HEK293 (cell line): ENCODE data around the gene CCNL1.

Experiments used
- CTCF ChIA-PET: fragments of 350-600 bp; formaldehyde crosslinking; extraction: SDS; loops from one replicate; lab custom pipeline; 2021; ENCODE audit warnings: antibody characterized with exemption; lab: Yijun Ruan, JAX
- POLR2A ChIA-PET: fragments of 300-600 bp; formaldehyde crosslinking; extraction: SDS; loops from one replicate; lab custom pipeline; 2020; ENCODE audit warnings: antibody characterized with exemption, inconsistent platforms; lab: Yijun Ruan, JAX
- H3K27ac ChIP-seq: fragments of 200-500 bp; sonication (Bioruptor generic); 2 replicates; pipeline ENCODE4 v1.5.1; 2014; ENCODE audit warnings: low read depth, low read length, control low read depth, inconsistent platforms; ENCODE audit errors: extremely low read depth
- H3K36me3 ChIP-seq, 2 experiments: fragments of 200-500 bp in 1 of 2; sonication (Bioruptor generic) in 1 of 2; 1 replicate in 1 of 2; 2 replicates in 1 of 2; pipeline ENCODE4 v1.5.1; 2014 to 2017; ENCODE audit warnings: inconsistent platforms in 2 of 2, low read length in 2 of 2; ENCODE audit not compliant: control insufficient read depth in 2 of 2, insufficient read depth in 1 of 2
- H3K4me1 ChIP-seq: fragments of 200-500 bp; sonication (Bioruptor generic); 2 replicates; pipeline ENCODE4 v1.5.1; 2014; ENCODE audit warnings: mild to moderate bottlenecking, low read length, inconsistent platforms; ENCODE audit not compliant: control insufficient read depth, insufficient read depth
- H3K4me3 ChIP-seq: 2 replicates; pipeline ENCODE4 v1.5.1; 2011; ENCODE audit warnings: low read depth, mild to moderate bottlenecking, control low read depth, low read length, moderate library complexity
- H3K9me3 ChIP-seq: fragments of 200-500 bp; sonication (Bioruptor generic); 2 replicates; pipeline ENCODE4 v1.5.1; 2014; ENCODE audit warnings: low read depth, low read length, inconsistent platforms; ENCODE audit not compliant: control insufficient read depth, insufficient read depth
- CTCF ChIP-seq: fragments of 450-650 bp; formaldehyde crosslinking; IDR thresholded peaks from 2 replicates; pipeline ENCODE4 v1.5.1; 2016; ENCODE audit warnings: missing biosample characterization, missing genetic modification characterization
- GLIS1 ChIP-seq: fragments of 450-650 bp; formaldehyde crosslinking; IDR thresholded peaks from 2 replicates; pipeline ENCODE4 v1.5.1; 2016; ENCODE audit warnings: missing biosample characterization, missing genetic modification characterization
- GLIS2 ChIP-seq: fragments of 450-650 bp; formaldehyde crosslinking; IDR thresholded peaks from 2 replicates; pipeline ENCODE4 v1.5.1; 2016; ENCODE audit warnings: missing biosample characterization, missing genetic modification characterization
- HIC1 ChIP-seq: fragments of 450-650 bp; formaldehyde crosslinking; IDR thresholded peaks from 2 replicates; pipeline ENCODE4 v1.5.1; 2016; ENCODE audit warnings: missing biosample characterization, missing genetic modification characterization
- IKZF3 ChIP-seq: fragments of 450-650 bp; IDR thresholded peaks from 2 replicates; pipeline ENCODE4 v1.5.0; 2018; ENCODE audit warnings: missing biosample characterization, mild to moderate bottlenecking, missing genetic modification characterization, moderate library complexity
- KLF1 ChIP-seq: fragments of 450-650 bp; formaldehyde crosslinking; IDR thresholded peaks from 2 replicates; pipeline ENCODE4 v1.5.1; 2016; ENCODE audit warnings: missing biosample characterization, missing genetic modification characterization
- OSR2 ChIP-seq: fragments of 450-650 bp; formaldehyde crosslinking; IDR thresholded peaks from 2 replicates; pipeline ENCODE4 v1.5.1; 2016; ENCODE audit warnings: missing biosample characterization, missing genetic modification characterization
- PATZ1 ChIP-seq: fragments of 450-650 bp; formaldehyde crosslinking; IDR thresholded peaks from 2 replicates; pipeline ENCODE4 v1.5.1; 2016; ENCODE audit warnings: missing biosample characterization, missing genetic modification characterization
- SCRT2 ChIP-seq: fragments of 450-650 bp; formaldehyde crosslinking; IDR thresholded peaks from 2 replicates; pipeline ENCODE4 v1.5.1; 2016; ENCODE audit warnings: missing biosample characterization, missing genetic modification characterization
- SP7 ChIP-seq: fragments of 450-650 bp; formaldehyde crosslinking; IDR thresholded peaks from 2 replicates; pipeline ENCODE4 v1.5.1; 2016; ENCODE audit warnings: missing biosample characterization, missing genetic modification characterization
- WT1 ChIP-seq: fragments of 450-650 bp; formaldehyde crosslinking; IDR thresholded peaks from 2 replicates; pipeline ENCODE4 v1.5.1; 2016; ENCODE audit warnings: missing biosample characterization, missing genetic modification characterization
- ZBTB17 ChIP-seq: fragments of 450-650 bp; formaldehyde crosslinking; IDR thresholded peaks from 2 replicates; pipeline ENCODE4 v1.5.1; 2016; ENCODE audit warnings: missing biosample characterization, missing genetic modification characterization
- ZBTB21 ChIP-seq: fragments of 450-650 bp; formaldehyde crosslinking; IDR thresholded peaks from 2 replicates; pipeline ENCODE4 v1.5.1; 2017; ENCODE audit warnings: missing biosample characterization, missing genetic modification characterization
- ZBTB8A ChIP-seq: fragments of 450-650 bp; formaldehyde crosslinking; IDR thresholded peaks from 2 replicates; pipeline ENCODE4 v1.5.1; 2016; ENCODE audit warnings: missing biosample characterization, missing genetic modification characterization
- ZFP37 ChIP-seq: fragments of 450-650 bp; formaldehyde crosslinking; IDR thresholded peaks from 2 replicates; pipeline ENCODE4 v1.5.1; 2016; ENCODE audit warnings: missing biosample characterization, missing genetic modification characterization
- ZIC2 ChIP-seq: fragments of 450-650 bp; formaldehyde crosslinking; IDR thresholded peaks from 2 replicates; pipeline ENCODE4 v1.5.1; 2016; ENCODE audit warnings: missing biosample characterization, missing genetic modification characterization
- ZNF121 ChIP-seq: fragments of 450-650 bp; formaldehyde crosslinking; IDR thresholded peaks from 2 replicates; pipeline ENCODE4 v1.5.1; 2016; ENCODE audit warnings: missing biosample characterization, missing genetic modification characterization
- ZNF146 ChIP-seq: fragments of 450-650 bp; formaldehyde crosslinking; IDR thresholded peaks from 2 replicates; pipeline ENCODE4 v1.5.1; 2016; ENCODE audit warnings: missing biosample characterization, missing genetic modification characterization
- ZNF394 ChIP-seq: fragments of 450-650 bp; formaldehyde crosslinking; IDR thresholded peaks from 2 replicates; pipeline ENCODE4 v1.5.1; 2016; ENCODE audit warnings: missing biosample characterization, missing genetic modification characterization, mild to moderate bottlenecking, moderate library complexity, borderline replicate concordance
- ZNF423 ChIP-seq: fragments of 450-650 bp; formaldehyde crosslinking; IDR thresholded peaks from 2 replicates; pipeline ENCODE4 v1.5.1; 2016; ENCODE audit warnings: missing biosample characterization, missing genetic modification characterization
- ZNF521 ChIP-seq: fragments of 450-650 bp; formaldehyde crosslinking; IDR thresholded peaks from 2 replicates; pipeline ENCODE4 v1.5.1; 2017; ENCODE audit warnings: missing biosample characterization, mild to moderate bottlenecking, missing genetic modification characterization
- ZNF596 ChIP-seq: fragments of 450-650 bp; IDR thresholded peaks from 2 replicates; pipeline ENCODE4 v1.5.0; 2018; ENCODE audit warnings: missing biosample characterization, mild to moderate bottlenecking, missing genetic modification characterization, moderate library complexity
- ZNF654 ChIP-seq: fragments of 450-650 bp; formaldehyde crosslinking; IDR thresholded peaks from 2 replicates; pipeline ENCODE4 v1.5.1; 2016; ENCODE audit warnings: low read depth, missing biosample characterization, missing genetic modification characterization
- ZNF660 ChIP-seq: fragments of 450-650 bp; IDR thresholded peaks from 2 replicates; pipeline ENCODE4 v1.5.1; 2018; ENCODE audit warnings: missing biosample characterization, mild to moderate bottlenecking, missing genetic modification characterization
- ZNF664 ChIP-seq: fragments of 450-650 bp; formaldehyde crosslinking; IDR thresholded peaks from 2 replicates; pipeline ENCODE4 v1.5.1; 2016; ENCODE audit warnings: missing biosample characterization, missing genetic modification characterization
- TF ChIP-seq, protein P1 (sequence below): fragments of 450-650 bp; formaldehyde crosslinking; IDR thresholded peaks from 2 replicates; pipeline ENCODE4 v1.5.1; 2016; ENCODE audit warnings: missing biosample characterization, missing genetic modification characterization
- TF ChIP-seq, protein P2 (sequence below): fragments of 450-650 bp; formaldehyde crosslinking; IDR thresholded peaks from 2 replicates; pipeline ENCODE4 v1.5.1; 2016; ENCODE audit warnings: missing biosample characterization, missing genetic modification characterization
- TF ChIP-seq, protein P3 (sequence below): fragments of 450-650 bp; formaldehyde crosslinking; IDR thresholded peaks from 2 replicates; pipeline ENCODE4 v1.5.1; 2016; ENCODE audit warnings: missing biosample characterization, missing genetic modification characterization

Gene CCNL1

GRCh38 chr3:157130467-157131251 is 29.3 kb downstream of the CCNL1 start:
- POLR2A ChIA-PET: no interaction called here
- Histone ChIP-seq H3K4me1 (no peaks in the 10 kb centered on the region), H3K27ac (no peak overlapping the region; the same call in 1 of the 2 replicates), H3K4me3 (no peak overlapping the region), H3K9me3 (no peaks in the 10 kb centered on the region), H3K36me3 (no peaks in the 10 kb centered on the region)
- CTCF ChIA-PET: interaction anchor here (0.7 to 1.0 kb wide), 9 partner anchors 8 to 981 kb away, joined by 3 to 5 read pairs (median 3); no protein-coding TSS in a partner anchor
- TF ChIP-seq, protein P1, sequence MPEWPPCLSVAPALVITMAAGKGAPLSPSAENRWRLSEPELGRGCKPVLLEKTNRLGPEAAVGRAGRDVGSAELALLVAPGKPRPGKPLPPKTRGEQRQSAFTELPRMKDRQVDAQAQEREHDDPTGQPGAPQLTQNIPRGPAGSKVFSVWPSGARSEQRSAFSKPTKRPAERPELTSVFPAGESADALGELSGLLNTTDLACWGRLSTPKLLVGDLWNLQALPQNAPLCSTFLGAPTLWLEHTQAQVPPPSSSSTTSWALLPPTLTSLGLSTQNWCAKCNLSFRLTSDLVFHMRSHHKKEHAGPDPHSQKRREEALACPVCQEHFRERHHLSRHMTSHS (tag by site-specific recombination): no peak
- TF ChIP-seq ZNF660 (tag by site-specific recombination): peak; percentile 20; the same call in 1 of the 2 replicates
- TF ChIP-seq SP7 (tag by site-specific recombination): peak; percentile 71
- peak; percentile 61 for TF ChIP-seq GLIS1
- peak; percentile 48 for TF ChIP-seq CTCF
- TF ChIP-seq SCRT2 (tag by site-specific recombination): 0 out of 2 replicates have a peak, but pooled peaks have one; percentile 10
- no peak for TF ChIP-seq ZNF664 (tag by site-specific recombination)
- no peak for TF ChIP-seq ZBTB17 (tag by site-specific recombination)
- TF ChIP-seq ZNF596 (tag by site-specific recombination): 0 out of 2 replicates have a peak, but pooled peaks have one; percentile 10
- peak; percentile 82 for TF ChIP-seq PATZ1 (tag by site-specific recombination)
- peak; percentile 67 for TF ChIP-seq ZNF654 (tag by site-specific recombination)
- TF ChIP-seq WT1 (tag by site-specific recombination): peak; percentile 88
- TF ChIP-seq ZNF121 (tag by site-specific recombination): 0 out of 2 replicates have a peak, but pooled peaks have one; percentile 16
- peak; percentile 20; the same call in 1 of the 2 replicates for TF ChIP-seq ZFP37 (tag by site-specific recombination)
- peak; percentile 40; the same call in 1 of the 2 replicates for TF ChIP-seq IKZF3
- 0 out of 2 replicates have a peak, but pooled peaks have one; percentile 29 for TF ChIP-seq ZBTB8A (tag by site-specific recombination)
- 0 out of 2 replicates have a peak, but pooled peaks have one; percentile 47 for TF ChIP-seq HIC1 (tag by site-specific recombination)
- TF ChIP-seq, protein P2, sequence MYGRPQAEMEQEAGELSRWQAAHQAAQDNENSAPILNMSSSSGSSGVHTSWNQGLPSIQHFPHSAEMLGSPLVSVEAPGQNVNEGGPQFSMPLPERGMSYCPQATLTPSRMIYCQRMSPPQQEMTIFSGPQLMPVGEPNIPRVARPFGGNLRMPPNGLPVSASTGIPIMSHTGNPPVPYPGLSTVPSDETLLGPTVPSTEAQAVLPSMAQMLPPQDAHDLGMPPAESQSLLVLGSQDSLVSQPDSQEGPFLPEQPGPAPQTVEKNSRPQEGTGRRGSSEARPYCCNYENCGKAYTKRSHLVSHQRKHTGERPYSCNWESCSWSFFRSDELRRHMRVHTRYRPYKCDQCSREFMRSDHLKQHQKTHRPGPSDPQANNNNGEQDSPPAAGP (tag by site-specific recombination): peak; percentile 94
- no peak for TF ChIP-seq ZNF146 (tag by site-specific recombination)
- peak; percentile 48 for TF ChIP-seq GLIS2
- peak; percentile 61; the same call in 1 of the 2 replicates for TF ChIP-seq ZNF423
- peak; percentile 25; the same call in 1 of the 2 replicates for TF ChIP-seq ZBTB21 (tag by site-specific recombination)
- TF ChIP-seq ZNF521 (tag by site-specific recombination): no peak
- 0 out of 2 replicates have a peak, but pooled peaks have one; percentile 16 for TF ChIP-seq OSR2 (tag by site-specific recombination)
- TF ChIP-seq, protein P3, sequence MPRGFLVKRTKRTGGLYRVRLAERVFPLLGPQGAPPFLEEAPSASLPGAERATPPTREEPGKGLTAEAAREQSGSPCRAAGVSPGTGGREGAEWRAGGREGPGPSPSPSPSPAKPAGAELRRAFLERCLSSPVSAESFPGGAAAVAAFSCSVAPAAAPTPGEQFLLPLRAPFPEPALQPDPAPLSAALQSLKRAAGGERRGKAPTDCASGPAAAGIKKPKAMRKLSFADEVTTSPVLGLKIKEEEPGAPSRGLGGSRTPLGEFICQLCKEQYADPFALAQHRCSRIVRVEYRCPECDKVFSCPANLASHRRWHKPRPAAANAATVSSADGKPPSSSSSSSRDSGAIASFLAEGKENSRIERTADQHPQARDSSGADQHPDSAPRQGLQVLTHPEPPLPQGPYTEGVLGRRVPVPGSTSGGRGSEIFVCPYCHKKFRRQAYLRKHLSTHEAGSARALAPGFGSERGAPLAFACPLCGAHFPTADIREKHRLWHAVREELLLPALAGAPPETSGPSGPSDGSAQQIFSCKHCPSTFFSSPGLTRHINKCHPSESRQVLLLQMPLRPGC (tag by site-specific recombination): no peak
- TF ChIP-seq ZNF394 (tag by site-specific recombination): peak; percentile 34; the same call in 1 of the 2 replicates
- peak; percentile 96 for TF ChIP-seq KLF1 (tag by site-specific recombination)
- peak; percentile 99 for TF ChIP-seq ZIC2 (tag by site-specific recombination)
